MCF 10A (cell line): ENCODE data around the gene PRPF8. TPM values are rescaled to one million over a fixed set of nuclear protein-coding genes. Genes with fewer than 3 reads are reported as not detected.

Experiments used
- BruUV-seq: library from RNA; stranded (reverse); fragments of 400-500 nt; replicated peaks from 2 replicates; lab custom pipeline; 2021; lab: Mats Ljungman, UMichigan
- CTCF ChIA-PET: fragments of 300-600 bp; sonication (Branson Sonifier 250); formaldehyde crosslinking; extraction: SDS; loops from one replicate; lab custom pipeline; 2021; ENCODE audit warnings: antibody characterized with exemption, inconsistent platforms; lab: Yijun Ruan, JAX
- POLR2A ChIA-PET: fragments of 300-600, 350-650 bp; sonication (Branson Sonifier 250); formaldehyde crosslinking; extraction: SDS; loops from one replicate; lab custom pipeline; 2020; ENCODE audit warnings: antibody characterized with exemption, inconsistent platforms; lab: Yijun Ruan, JAX
- DNase-seq: peaks from one replicate; pipeline ENCODE4 v3.0.0-alpha.2; 2018; ENCODE audit not compliant: unreplicated experiment
- H3K27ac Mint-ChIP-seq: one replicate; pipeline ENCODE4 v1.8.0; 2022; ENCODE audit warnings: mild to moderate bottlenecking, low read depth, mixed read lengths; ENCODE audit not compliant: unreplicated experiment
- H3K27me3 Mint-ChIP-seq: one replicate; pipeline ENCODE4 v1.8.0; 2022; ENCODE audit warnings: mixed read lengths; ENCODE audit not compliant: insufficient read depth, unreplicated experiment
- H3K36me3 Mint-ChIP-seq: one replicate; pipeline ENCODE4 v1.8.0; 2022; ENCODE audit warnings: mild to moderate bottlenecking, moderate library complexity, mixed read lengths; ENCODE audit not compliant: insufficient read depth, unreplicated experiment
- H3K4me1 Mint-ChIP-seq: one replicate; pipeline ENCODE4 v1.8.0; 2022; ENCODE audit warnings: mixed read lengths; ENCODE audit not compliant: insufficient read depth, unreplicated experiment
- H3K4me3 Mint-ChIP-seq: one replicate; pipeline ENCODE4 v1.8.0; 2022; ENCODE audit warnings: mild to moderate bottlenecking, moderate library complexity, mixed read lengths; ENCODE audit not compliant: unreplicated experiment
- H3K9me3 Mint-ChIP-seq: one replicate; pipeline ENCODE4 v1.8.0; 2022; ENCODE audit warnings: mixed read lengths; ENCODE audit not compliant: unreplicated experiment
- CTCF ChIP-seq: fragments of 200-600 bp; IDR thresholded peaks from one replicate; pipeline ENCODE4 v1.8.0; 2022; ENCODE audit warnings: antibody characterized with exemption, mild to moderate bottlenecking; ENCODE audit not compliant: unreplicated experiment
- intact Hi-C: fragments of 100-400 bp; cut with micrococcal nuclease; formaldehyde crosslinking; loops from 2 replicates; pipeline ENCODE4 v1.14.1; 2022
- total RNA-seq: library from RNA; stranded (reverse); gene quantifications from 2 replicates; pipeline ENCODE4 v1.2.3, GENCODE V29; 2022

PRPF8 gene
- total RNA-seq, 1 experiment from 2014 or later: 261 TPM

GRCh38 chr17:1639549-1640180, 45.0 kb downstream of the PRPF8 start:
- intact Hi-C loops: no loop called here

GRCh38 chr17:1638624-1639300, 45.9 kb downstream of the PRPF8 start:
- intact Hi-C loops: no loop called here
- BruUV-seq: no TSS peak
- no peak for TF ChIP-seq CTCF
- CTCF ChIA-PET: interaction anchor here (0.7 to 1.2 kb wide), 3 partner anchors 9 to 378 kb away, joined by 3 to 4 read pairs (median 3); no protein-coding TSS in a partner anchor
- no peak overlapping the region for H3K27ac Mint-ChIP-seq
- no peaks in the 10 kb centered on the region for H3K36me3 Mint-ChIP-seq
- H3K27me3 Mint-ChIP-seq: no peaks in the 10 kb centered on the region
- no peak for DNase-seq
- no peaks in the 10 kb centered on the region for H3K9me3 Mint-ChIP-seq
- no peak overlapping the region for H3K4me3 Mint-ChIP-seq
- POLR2A ChIA-PET: interaction anchor here (0.6 to 1.8 kb wide), 3 partner anchors 9 to 12 kb away, joined by 3 to 5 read pairs (median 4); no protein-coding TSS in a partner anchor
- H3K4me1 Mint-ChIP-seq: no peaks in the 10 kb centered on the region

More at GRCh38 chr17:1639549-1640180, 45.0 kb downstream of the PRPF8 start:
- H3K27ac Mint-ChIP-seq: no peak overlapping the region
- TF ChIP-seq CTCF: no peak
- no peaks in the 10 kb centered on the region for H3K36me3 Mint-ChIP-seq
- H3K4me1 Mint-ChIP-seq: peaks cover 8% of the 10 kb centered on the region
- POLR2A ChIA-PET: interaction anchor here (0.7 to 1.8 kb wide), 3 partner anchors 10 to 13 kb away, joined by 3 to 5 read pairs (median 4); partner anchors contain the start of gene RILP
- CTCF ChIA-PET: interaction anchor here (0.7 kb wide), 1 partner anchor 225 kb away, joined by 4 read pairs; no protein-coding TSS in a partner anchor
- no peak for DNase-seq
- H3K27me3 Mint-ChIP-seq: no peaks in the 10 kb centered on the region
- no peaks in the 10 kb centered on the region for H3K9me3 Mint-ChIP-seq
- no peak overlapping the region for H3K4me3 Mint-ChIP-seq
- BruUV-seq: no TSS peak

- intact Hi-C loops: no loop called here
- ChIA-PET POLR2A (interaction anchor here (0.6 to 1.6 kb wide), 3 partner anchors 9 to 12 kb away, joined by 3 to 5 read pairs (median 4); no protein-coding TSS in a partner anchor), CTCF (interaction anchor here (0.7 to 1.2 kb wide), 3 partner anchors 8 to 377 kb away, joined by 3 to 4 read pairs (median 3); no protein-coding TSS in a partner anchor)
- H3K27me3 Mint-ChIP-seq: no peaks in the 10 kb centered on the region
- no peaks in the 10 kb centered on the region for H3K4me1 Mint-ChIP-seq
- BruUV-seq: no TSS peak
- no peak for TF ChIP-seq CTCF
- H3K4me3 Mint-ChIP-seq: no peak overlapping the region
- no peaks in the 10 kb centered on the region for H3K9me3 Mint-ChIP-seq
- H3K27ac Mint-ChIP-seq: no peak overlapping the region
- no peak for DNase-seq
- H3K36me3 Mint-ChIP-seq: no peaks in the 10 kb centered on the region
These were observed 46.5 kb downstream of the PRPF8 start for GRCh38 chr17:1638171-1638590.
